H1 (cell line): Measurements from ENCODE around the gene IGF2R.

ENCODE experiments used
- BCL11A ChIP-seq, 2 experiments: IDR thresholded peaks; one replicate each; pipeline ENCODE4 v1.6.1; 2011; ENCODE audit warnings: low read depth in 2 of 2, low read length in 2 of 2, mild to moderate bottlenecking in 2 of 2
- EP300 ChIP-seq, 2 experiments: IDR thresholded peaks; 1 replicate in 1 of 2; 2 replicates in 1 of 2; pipeline ENCODE4 v1.6.1; 2011 to 2012; ENCODE audit warnings: low read depth in 2 of 2, low read length in 2 of 2, mild to moderate bottlenecking in 2 of 2, borderline replicate concordance in 1 of 2, inconsistent platforms in 1 of 2, moderate library complexity in 1 of 2
- KDM5A ChIP-seq: fragments of 200-600 bp; IDR thresholded peaks from 2 replicates; pipeline ENCODE4 v1.7.1; 2012; ENCODE audit warnings: mild to moderate bottlenecking, low read length, inconsistent platforms, mixed read lengths
- PHF8 ChIP-seq: fragments of 200-600 bp; sonication (generic); conservative IDR thresholded peaks from 2 replicates; pipeline ENCODE4 v1.7.1; 2012; ENCODE audit warnings: low read depth, mild to moderate bottlenecking, inconsistent platforms, low read length, moderate library complexity
- TF ChIP-seq, protein P1 (sequence below), 3 experiments: IDR thresholded peaks; 1 replicate in 2 of 3; 2 replicates in 1 of 3; pipeline versions ENCODE4 v1.5.1 to v1.6.1; 2011; ENCODE audit warnings: low read length in 3 of 3, mild to moderate bottlenecking in 3 of 3, inconsistent platforms in 2 of 3, low read depth in 1 of 3, moderate library complexity in 1 of 3; ENCODE audit not compliant: insufficient read depth in 1 of 3; ENCODE audit errors: control extremely low read depth in 1 of 3

DNA sequence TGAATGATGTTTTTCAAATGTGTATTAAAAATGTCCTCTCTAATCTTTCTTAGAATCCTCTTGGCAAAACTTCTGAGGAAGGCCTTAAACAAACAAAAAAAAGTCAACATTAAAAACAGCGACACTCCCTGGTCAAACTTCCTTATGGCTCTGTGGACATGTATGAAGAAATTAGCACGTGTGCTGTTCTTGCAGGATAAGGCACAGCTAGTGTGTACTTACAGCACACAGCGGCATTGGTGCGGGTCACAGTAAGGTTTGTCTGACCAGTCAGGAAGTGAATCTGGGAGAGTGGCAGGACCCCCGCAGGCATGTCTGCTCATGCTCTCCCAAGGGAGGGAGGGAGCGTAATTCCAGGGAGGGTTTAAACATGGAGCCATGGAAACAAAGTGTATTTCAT is 191.6 kb downstream of the IGF2R start:
- no peak for TF ChIP-seq EP300 (IDR thresholded peaks at IDR 0.05; ENCODE audit: borderline replicate concordance in 1 of 2, low read depth in 2 of 2, low read length in 2 of 2)
- TF ChIP-seq KDM5A: no peak
- TF ChIP-seq, protein P1, sequence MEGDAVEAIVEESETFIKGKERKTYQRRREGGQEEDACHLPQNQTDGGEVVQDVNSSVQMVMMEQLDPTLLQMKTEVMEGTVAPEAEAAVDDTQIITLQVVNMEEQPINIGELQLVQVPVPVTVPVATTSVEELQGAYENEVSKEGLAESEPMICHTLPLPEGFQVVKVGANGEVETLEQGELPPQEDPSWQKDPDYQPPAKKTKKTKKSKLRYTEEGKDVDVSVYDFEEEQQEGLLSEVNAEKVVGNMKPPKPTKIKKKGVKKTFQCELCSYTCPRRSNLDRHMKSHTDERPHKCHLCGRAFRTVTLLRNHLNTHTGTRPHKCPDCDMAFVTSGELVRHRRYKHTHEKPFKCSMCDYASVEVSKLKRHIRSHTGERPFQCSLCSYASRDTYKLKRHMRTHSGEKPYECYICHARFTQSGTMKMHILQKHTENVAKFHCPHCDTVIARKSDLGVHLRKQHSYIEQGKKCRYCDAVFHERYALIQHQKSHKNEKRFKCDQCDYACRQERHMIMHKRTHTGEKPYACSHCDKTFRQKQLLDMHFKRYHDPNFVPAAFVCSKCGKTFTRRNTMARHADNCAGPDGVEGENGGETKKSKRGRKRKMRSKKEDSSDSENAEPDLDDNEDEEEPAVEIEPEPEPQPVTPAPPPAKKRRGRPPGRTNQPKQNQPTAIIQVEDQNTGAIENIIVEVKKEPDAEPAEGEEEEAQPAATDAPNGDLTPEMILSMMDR (IDR thresholded peaks at IDR 0.05; ENCODE audit: control extremely low read depth in 1 of 3, insufficient read depth in 1 of 3, low read depth in 1 of 3, low read length in 3 of 3): no peak
- TF ChIP-seq BCL11A (IDR thresholded peaks at IDR 0.05; ENCODE audit: low read depth in 2 of 2, low read length in 2 of 2): no peak
- no peak for TF ChIP-seq PHF8
